ENCODE data around the gene MTO1.
A peak's percentile ranks its signal among the peaks of the same experiment; 100 is the strongest.
"Not testable (repeated sequence)": the region's sequence is repeated elsewhere in the genome, so short reads cannot be mapped to it uniquely, and the experiment has no call there.

MTO1 gene

GRCh38 chr6:73461537-73462350, at the start of gene MTO1:
MTO1 (plus strand) TSS chr6:73461737; CDS start chr6:73461855, 118 bp downstream.
- Histone ChIP-seq H3K36me3 (ENCODE audit: insufficient read depth, low read length) (peaks cover 4% of the 10 kb centered on the region; the same call in 1 of the 2 replicates), H3K4me1 (ENCODE audit: insufficient read depth, low read length) (no peaks in the 10 kb centered on the region), H3K9ac (ENCODE audit: low read depth, low read length) (peak within 1 kb of the TSS; percentile 89), H3K9me3 (ENCODE audit: control insufficient read depth, insufficient read depth, low read length) (no peaks in the 10 kb centered on the region)

- Histone ChIP-seq H3K9ac (ENCODE audit: low read depth, low read length) (no peak overlapping the region), H3K9me3 (ENCODE audit: control insufficient read depth, insufficient read depth, low read length) (no peaks in the 10 kb centered on the region), H3K4me1 (ENCODE audit: insufficient read depth, low read length) (no peaks in the 10 kb centered on the region), H3K36me3 (ENCODE audit: insufficient read depth, low read length) (no peaks in the 10 kb centered on the region)
Observed at GRCh38 chr6:73413102-73413501, 48.4 kb upstream of the MTO1 start.

GRCh38 chr6:73418081-73418741, 43.3 kb upstream of the MTO1 start:
- Histone ChIP-seq H3K36me3 (ENCODE audit: insufficient read depth, low read length) (no peaks in the 10 kb centered on the region), H3K9me3 (ENCODE audit: control insufficient read depth, insufficient read depth, low read length) (no peaks in the 10 kb centered on the region), H3K9ac (ENCODE audit: low read depth, low read length) (no peak overlapping the region), H3K4me1 (ENCODE audit: insufficient read depth, low read length) (no peaks in the 10 kb centered on the region)

- Histone ChIP-seq H3K36me3 (ENCODE audit: insufficient read depth, low read length) (no peaks in the 10 kb centered on the region; the same call in 1 of the 2 replicates), H3K4me1 (ENCODE audit: insufficient read depth, low read length) (no peaks in the 10 kb centered on the region), H3K9me3 (ENCODE audit: control insufficient read depth, insufficient read depth, low read length) (no peaks in the 10 kb centered on the region), H3K9ac (ENCODE audit: low read depth, low read length) (no peak overlapping the region)
Observed at GRCh38 chr6:73421534-73421933, 40.0 kb upstream of the MTO1 start.

- Histone ChIP-seq H3K4me1 (ENCODE audit: insufficient read depth, low read length) (no peaks in the 10 kb centered on the region), H3K36me3 (ENCODE audit: insufficient read depth, low read length) (peaks cover 4% of the 10 kb centered on the region; the same call in 1 of the 2 replicates), H3K9ac (ENCODE audit: low read depth, low read length) (no peak overlapping the region), H3K9me3 (ENCODE audit: control insufficient read depth, insufficient read depth, low read length) (no peaks in the 10 kb centered on the region)
Observed at GRCh38 chr6:73435236-73435635, 26.3 kb upstream of the MTO1 start.

- Histone ChIP-seq H3K9ac (ENCODE audit: low read depth, low read length) (no peak overlapping the region), H3K9me3 (ENCODE audit: control insufficient read depth, insufficient read depth, low read length) (no peaks in the 10 kb centered on the region), H3K36me3 (ENCODE audit: insufficient read depth, low read length) (peaks cover 7% of the 10 kb centered on the region; the same call in 1 of the 2 replicates), H3K4me1 (ENCODE audit: insufficient read depth, low read length) (no peaks in the 10 kb centered on the region)
Observed at GRCh38 chr6:73443555-73443954, 18.0 kb upstream of the MTO1 start.

- H3K9me3 ChIP-seq (ENCODE audit: control insufficient read depth, insufficient read depth, low read length): no peaks in the 10 kb centered on the region
- H3K36me3 ChIP-seq (ENCODE audit: insufficient read depth, low read length): no peaks in the 10 kb centered on the region
- peak overlapping the region; percentile 94 for H3K9ac ChIP-seq (ENCODE audit: low read depth, low read length)
- no peaks in the 10 kb centered on the region for H3K4me1 ChIP-seq (ENCODE audit: insufficient read depth, low read length)
Observed at GRCh38 chr6:73451223-73452106, 10.1 kb upstream of the MTO1 start.

GRCh38 chr6:73452107-73452461, 9.5 kb upstream of the MTO1 start, which contains the start of gene CGAS:
CGAS (minus strand) TSS chr6:73452297; CDS start chr6:73452181, 116 bp downstream.
- Histone ChIP-seq H3K36me3 (ENCODE audit: insufficient read depth, low read length) (no peaks in the 10 kb centered on the region), H3K4me1 (ENCODE audit: insufficient read depth, low read length) (no peaks in the 10 kb centered on the region), H3K9me3 (ENCODE audit: control insufficient read depth, insufficient read depth, low read length) (no peaks in the 10 kb centered on the region), H3K9ac (ENCODE audit: low read depth, low read length) (peak within 1 kb of the TSS; percentile 94)

GRCh38 chr6:73455865-73456629, 5.5 kb upstream of the MTO1 start:
- no peaks in the 10 kb centered on the region for H3K4me1 ChIP-seq (ENCODE audit: insufficient read depth, low read length)

GRCh38 chr6:73459474-73459873, 2.1 kb upstream of the MTO1 start:
- H3K9me3 ChIP-seq (ENCODE audit: control insufficient read depth, insufficient read depth, low read length); H3K9ac ChIP-seq (ENCODE audit: low read depth, low read length); H3K4me1 ChIP-seq (ENCODE audit: insufficient read depth, low read length); H3K36me3 ChIP-seq (ENCODE audit: insufficient read depth, low read length): not testable (repeated sequence)

More at GRCh38 chr6:73455865-73456629, 5.5 kb upstream of the MTO1 start:
- H3K9me3 ChIP-seq (ENCODE audit: control insufficient read depth, insufficient read depth, low read length): no peaks in the 10 kb centered on the region
- no peak overlapping the region for H3K9ac ChIP-seq (ENCODE audit: low read depth, low read length)
- H3K36me3 ChIP-seq (ENCODE audit: insufficient read depth, low read length): no peaks in the 10 kb centered on the region

- no peaks in the 10 kb centered on the region; the same call in 1 of the 2 replicates for H3K36me3 ChIP-seq (ENCODE audit: insufficient read depth, low read length)
- no peaks in the 10 kb centered on the region for H3K4me1 ChIP-seq (ENCODE audit: insufficient read depth, low read length)
- H3K9ac ChIP-seq (ENCODE audit: low read depth, low read length): no peak overlapping the region
- H3K9me3 ChIP-seq (ENCODE audit: control insufficient read depth, insufficient read depth, low read length): no peaks in the 10 kb centered on the region
Observed at GRCh38 chr6:73460056-73460455, 1.5 kb upstream of the MTO1 start.

- Histone ChIP-seq H3K9ac (ENCODE audit: low read depth, low read length) (no peak overlapping the region), H3K4me1 (ENCODE audit: insufficient read depth, low read length) (no peaks in the 10 kb centered on the region), H3K9me3 (ENCODE audit: control insufficient read depth, insufficient read depth, low read length) (no peaks in the 10 kb centered on the region), H3K36me3 (ENCODE audit: insufficient read depth, low read length) (peaks cover 19% of the 10 kb centered on the region)
Observed at GRCh38 chr6:73471686-73472290, 10.3 kb downstream of the MTO1 start.

GRCh38 chr6:73476723-73477122, 15.2 kb downstream of the MTO1 start:
- Histone ChIP-seq H3K9ac (ENCODE audit: low read depth, low read length) (no peak overlapping the region), H3K9me3 (ENCODE audit: control insufficient read depth, insufficient read depth, low read length) (no peaks in the 10 kb centered on the region), H3K36me3 (ENCODE audit: insufficient read depth, low read length) (peaks cover 15% of the 10 kb centered on the region), H3K4me1 (ENCODE audit: insufficient read depth, low read length) (no peaks in the 10 kb centered on the region)

Measured in ES-I3 (cell line).